ENCODE data around the gene ZNF398.
"Not testable (repeated sequence)": the region's sequence is repeated elsewhere in the genome, so short reads cannot be mapped to it uniquely, and the experiment has no call there.

Gene ZNF398, protein sequence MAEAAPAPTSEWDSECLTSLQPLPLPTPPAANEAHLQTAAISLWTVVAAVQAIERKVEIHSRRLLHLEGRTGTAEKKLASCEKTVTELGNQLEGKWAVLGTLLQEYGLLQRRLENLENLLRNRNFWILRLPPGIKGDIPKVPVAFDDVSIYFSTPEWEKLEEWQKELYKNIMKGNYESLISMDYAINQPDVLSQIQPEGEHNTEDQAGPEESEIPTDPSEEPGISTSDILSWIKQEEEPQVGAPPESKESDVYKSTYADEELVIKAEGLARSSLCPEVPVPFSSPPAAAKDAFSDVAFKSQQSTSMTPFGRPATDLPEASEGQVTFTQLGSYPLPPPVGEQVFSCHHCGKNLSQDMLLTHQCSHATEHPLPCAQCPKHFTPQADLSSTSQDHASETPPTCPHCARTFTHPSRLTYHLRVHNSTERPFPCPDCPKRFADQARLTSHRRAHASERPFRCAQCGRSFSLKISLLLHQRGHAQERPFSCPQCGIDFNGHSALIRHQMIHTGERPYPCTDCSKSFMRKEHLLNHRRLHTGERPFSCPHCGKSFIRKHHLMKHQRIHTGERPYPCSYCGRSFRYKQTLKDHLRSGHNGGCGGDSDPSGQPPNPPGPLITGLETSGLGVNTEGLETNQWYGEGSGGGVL

GRCh38 chr7:149147072-149147751 lies at the start of gene ZNF398:
Gene ZNF398 (plus strand): TSS chr7:149147453. CDS start chr7:149147743, 290 bp downstream.
- peak; percentile 75 for DNase-seq (ENCODE audit: low read depth)

DNA sequence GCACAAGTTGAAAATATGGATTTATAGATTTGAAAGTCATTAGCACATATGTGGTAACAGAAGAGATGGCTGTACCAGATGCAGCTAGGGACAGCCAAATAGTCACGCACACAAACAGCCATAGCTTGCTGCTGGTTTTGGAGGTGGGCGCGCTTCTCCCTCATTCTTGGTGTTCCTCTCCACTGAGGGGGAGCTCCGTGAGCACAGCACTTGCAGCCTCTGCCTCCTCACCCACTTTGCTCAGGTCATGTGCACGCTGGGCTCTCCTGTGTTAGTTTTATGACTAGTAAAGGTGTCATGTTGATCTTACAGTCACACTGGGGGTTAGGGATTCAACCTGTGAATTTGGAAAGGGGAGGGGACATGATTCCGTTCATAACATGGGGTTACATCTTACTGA lies 48.2 kb upstream of the ZNF398 start:
- DNase-seq (ENCODE audit: low read depth): no peak

DNA sequence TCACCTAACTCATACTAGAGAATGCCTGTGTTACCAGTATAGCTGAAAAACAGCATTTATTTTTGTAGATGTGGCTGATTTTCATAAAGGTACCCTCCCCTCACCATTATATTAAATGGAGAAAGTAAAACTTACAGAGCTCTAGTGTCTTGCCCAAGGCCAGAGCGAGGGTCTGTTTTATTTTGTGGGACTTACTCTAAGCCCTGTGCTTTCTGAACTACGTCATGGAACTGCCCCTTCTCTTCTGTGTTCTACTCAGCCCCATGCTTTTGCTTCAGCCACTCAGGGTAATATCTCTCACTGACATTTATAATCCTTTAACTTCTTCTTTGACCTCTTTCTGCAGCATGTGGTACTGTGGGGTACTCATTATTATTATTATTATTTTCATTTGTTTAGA lies 46.4 kb upstream of the ZNF398 start:
- DNase-seq (ENCODE audit: low read depth): no peak

GRCh38 chr7:149102666-149103065 lies 44.6 kb upstream of the ZNF398 start:
- DNase-seq (ENCODE audit: low read depth): no peak

GRCh38 chr7:149103424-149103823 lies 43.8 kb upstream of the ZNF398 start:
- DNase-seq (ENCODE audit: low read depth): no peak

- DNase-seq (ENCODE audit: low read depth): no peak
Measured at GRCh38 chr7:149104214-149104613, 43.0 kb upstream of the ZNF398 start.

DNA sequence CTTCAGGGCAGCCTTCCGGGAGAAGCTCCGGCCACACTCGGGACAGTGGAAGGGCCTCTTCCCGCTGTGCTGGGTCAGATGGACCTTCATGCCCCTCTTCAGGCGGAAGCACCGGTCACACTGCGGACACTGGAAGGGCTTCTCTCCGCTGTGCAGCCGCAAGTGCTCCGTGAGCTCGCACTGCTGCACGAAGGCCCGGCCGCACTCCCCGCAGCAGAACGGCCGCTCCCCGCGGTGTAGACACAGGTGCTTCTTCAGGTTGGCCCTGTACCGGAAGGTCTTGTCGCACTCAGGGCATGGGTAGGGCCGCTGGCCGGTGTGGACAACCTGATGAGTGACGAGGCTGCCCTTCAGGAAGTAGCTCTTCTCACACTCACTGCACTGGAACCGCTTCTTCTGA lies 42.5 kb upstream of the ZNF398 start:
- DNase-seq (ENCODE audit: low read depth): no peak

GRCh38 chr7:149109969-149110368 lies 37.3 kb upstream of the ZNF398 start:
- no peak for DNase-seq (ENCODE audit: low read depth)

GRCh38 chr7:149125189-149125862 lies 21.9 kb upstream of the ZNF398 start:
- no peak for DNase-seq (ENCODE audit: low read depth)

GRCh38 chr7:149125863-149126661 lies 21.2 kb upstream of the ZNF398 start, which contains the start of gene ZNF425:
Gene ZNF425 (minus strand): TSS chr7:149126324. CDS start chr7:149126213, 111 bp downstream.
- DNase-seq (ENCODE audit: low read depth): peak; percentile 92

- DNase-seq (ENCODE audit: low read depth): peak; percentile 43
Measured at GRCh38 chr7:149126662-149127266, 20.5 kb upstream of the ZNF398 start.

- DNase-seq (ENCODE audit: low read depth): no peak
Measured at GRCh38 chr7:149130572-149131198, 16.6 kb upstream of the ZNF398 start.

GRCh38 chr7:149133028-149133710 lies 14.1 kb upstream of the ZNF398 start:
- no peak for DNase-seq (ENCODE audit: low read depth)

DNA sequence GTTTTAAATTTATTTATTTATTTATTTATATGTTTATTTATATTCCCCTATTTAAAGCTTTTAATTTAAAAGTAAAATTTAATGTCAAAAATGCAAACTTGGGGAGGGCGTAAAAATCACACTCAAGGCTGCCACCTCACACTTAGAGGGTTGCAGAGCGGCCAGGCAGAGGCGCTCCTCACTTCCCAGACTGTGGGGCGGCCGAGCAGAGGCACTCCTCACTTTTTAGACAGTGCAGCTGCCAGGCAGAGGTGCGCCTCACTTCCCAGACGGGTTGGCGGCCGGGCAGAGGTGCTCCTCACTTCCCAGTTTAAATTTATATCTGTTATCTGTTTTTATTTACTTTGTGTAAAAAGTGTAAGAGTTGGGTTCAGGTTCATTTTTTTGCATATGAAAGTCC lies 11.1 kb upstream of the ZNF398 start:
- DNase-seq (ENCODE audit: low read depth): no peak

DNA sequence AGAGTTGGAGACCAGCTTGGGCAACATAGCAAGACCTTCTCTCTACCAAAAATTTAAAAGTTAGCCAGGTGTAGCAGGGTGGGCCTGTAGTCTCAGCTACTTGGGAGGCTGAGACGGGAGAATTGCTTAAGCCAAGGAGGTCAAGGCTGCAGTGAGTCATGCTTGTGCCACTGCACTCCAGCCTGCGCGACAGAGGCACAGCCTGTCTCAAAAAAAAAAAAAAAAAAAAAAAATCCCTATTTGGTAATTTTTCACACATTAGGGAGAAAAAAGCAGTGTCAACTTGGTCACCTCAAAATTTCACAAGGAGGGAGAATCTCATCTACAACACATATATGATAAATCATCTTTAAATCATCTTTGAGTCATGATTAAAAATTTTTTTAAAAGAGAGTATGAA lies 6.4 kb upstream of the ZNF398 start:
- no peak for DNase-seq (ENCODE audit: low read depth)

DNA sequence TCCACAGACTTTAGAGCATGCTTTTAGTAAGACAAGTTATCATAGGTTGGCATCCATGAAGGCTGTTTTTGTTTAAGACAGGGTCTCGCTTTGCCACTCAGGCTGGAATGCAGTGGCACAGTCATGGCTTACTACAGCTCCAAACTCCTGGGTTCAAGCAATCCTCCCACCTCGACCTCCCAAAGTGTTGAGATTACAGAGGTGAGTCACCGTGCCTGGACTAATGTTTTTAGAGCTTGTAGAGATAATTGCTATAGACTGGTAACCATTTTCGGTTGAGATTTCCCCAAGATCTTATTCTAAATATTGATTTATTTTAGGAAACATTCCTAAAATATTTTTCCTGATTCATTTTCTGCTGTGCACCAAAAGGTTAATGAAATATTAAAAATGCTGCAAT lies 5.4 kb upstream of the ZNF398 start:
- DNase-seq (ENCODE audit: low read depth): no peak

DNA sequence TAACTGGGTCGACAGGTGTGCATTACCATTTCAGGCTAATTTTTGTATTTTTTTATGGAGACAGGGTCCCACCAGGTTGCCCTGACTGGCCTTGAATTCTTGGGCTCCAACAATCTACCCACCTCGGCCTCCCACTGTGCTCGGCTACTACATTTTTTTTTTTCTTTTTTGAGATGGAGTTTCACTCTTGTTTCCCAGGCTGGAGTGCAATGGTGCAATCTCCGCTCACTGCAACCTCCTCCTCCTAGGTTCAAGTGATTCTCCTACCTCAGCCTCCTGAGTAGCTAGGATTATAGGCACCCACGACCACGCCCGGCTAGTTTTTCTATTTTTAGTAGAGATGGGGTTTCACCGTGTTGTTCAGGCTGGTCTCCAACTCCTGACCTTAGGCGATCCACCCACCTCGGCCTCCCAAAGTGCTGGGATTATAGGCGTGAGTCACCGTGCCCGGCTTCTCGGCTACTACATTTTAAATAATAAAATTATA lies 2.8 kb upstream of the ZNF398 start:
- not testable (repeated sequence) for DNase-seq (ENCODE audit: low read depth)

DNA sequence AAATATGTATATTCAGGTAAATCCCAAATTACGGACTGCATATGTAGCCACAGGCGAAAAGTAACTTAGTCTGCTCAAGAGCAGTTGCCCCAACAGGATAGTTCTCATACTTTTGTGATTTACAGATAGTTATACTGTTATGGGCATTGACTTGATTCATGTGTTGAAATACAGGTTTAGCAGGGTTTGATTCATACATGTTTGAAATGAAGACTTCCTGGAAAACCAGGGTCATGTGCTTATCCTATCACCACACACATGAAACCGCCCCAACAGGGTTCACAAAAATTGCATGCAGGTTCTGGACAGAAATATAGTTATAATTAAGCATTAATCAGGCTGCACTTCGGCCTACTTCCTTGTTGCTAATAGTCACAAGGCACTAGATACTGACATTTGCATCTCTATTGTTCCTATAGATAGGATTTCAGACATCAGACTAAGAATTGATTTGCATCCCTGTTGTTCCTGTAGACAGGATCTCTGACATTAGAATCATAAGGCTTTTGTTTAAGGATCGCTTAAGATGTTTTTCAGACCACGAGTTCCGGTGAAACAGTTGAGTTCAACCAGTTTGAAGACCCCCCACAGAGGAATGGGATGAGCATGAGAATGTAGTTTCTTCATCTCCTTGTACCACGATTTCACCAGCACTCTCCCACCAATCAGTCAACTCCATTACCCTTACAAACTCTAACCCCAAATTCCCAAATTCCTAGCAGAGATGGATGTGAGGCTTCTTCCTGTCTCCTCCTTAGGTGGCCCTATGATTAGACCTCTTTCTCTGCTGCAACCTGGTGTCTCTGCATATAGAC lies 2.0 kb upstream of the ZNF398 start:
- DNase-seq (ENCODE audit: low read depth): no peak

Measured in activated T-helper 1 cell treated with Interleukin-2 at 50 U/mL for 16 hours (primary cell).